DND-41 (cell line): ENCODE measurements around the gene WBP1L.

Experiments used
- EZH2 ChIP-seq: IDR thresholded peaks from 3 replicates; pipeline ENCODE4 v1.6.1; 2012; ENCODE audit warnings: borderline replicate concordance, low read depth, mild to moderate bottlenecking, moderate library complexity, low read length, inconsistent platforms; ENCODE audit not compliant: severe bottlenecking
- TF ChIP-seq, protein P1 (sequence below): IDR thresholded peaks from 2 replicates; pipeline ENCODE4 v1.5.1; 2012; ENCODE audit warnings: borderline replicate concordance, low read length, moderate library complexity, mild to moderate bottlenecking; ENCODE audit not compliant: poor library complexity, severe bottlenecking; ENCODE audit errors: extremely low read depth

DNA sequence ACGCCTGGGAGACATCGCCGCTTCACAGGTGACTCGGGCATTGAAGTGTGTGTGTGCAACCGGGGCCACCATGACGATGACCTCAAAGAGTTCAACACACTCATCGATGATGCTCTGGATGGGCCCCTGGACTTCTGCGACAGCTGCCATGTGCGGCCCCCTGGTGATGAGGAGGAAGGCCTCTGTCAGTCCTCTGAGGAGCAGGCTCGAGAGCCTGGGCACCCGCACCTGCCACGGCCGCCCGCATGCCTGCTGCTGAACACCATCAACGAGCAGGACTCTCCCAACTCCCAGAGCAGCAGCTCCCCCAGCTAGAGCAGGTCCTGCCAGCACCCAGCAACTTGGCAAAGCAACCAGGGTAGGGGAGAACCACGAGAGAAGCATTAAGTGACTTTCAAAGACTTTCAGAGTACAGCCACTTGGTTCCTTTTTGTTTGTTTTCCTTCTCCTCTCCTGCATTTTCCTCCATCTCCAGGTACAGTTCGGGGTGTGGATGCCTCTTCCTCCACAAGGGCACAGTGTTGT lies 69.3 kb downstream of the WBP1L start:
- no peak for TF ChIP-seq EZH2
- TF ChIP-seq, protein P1, sequence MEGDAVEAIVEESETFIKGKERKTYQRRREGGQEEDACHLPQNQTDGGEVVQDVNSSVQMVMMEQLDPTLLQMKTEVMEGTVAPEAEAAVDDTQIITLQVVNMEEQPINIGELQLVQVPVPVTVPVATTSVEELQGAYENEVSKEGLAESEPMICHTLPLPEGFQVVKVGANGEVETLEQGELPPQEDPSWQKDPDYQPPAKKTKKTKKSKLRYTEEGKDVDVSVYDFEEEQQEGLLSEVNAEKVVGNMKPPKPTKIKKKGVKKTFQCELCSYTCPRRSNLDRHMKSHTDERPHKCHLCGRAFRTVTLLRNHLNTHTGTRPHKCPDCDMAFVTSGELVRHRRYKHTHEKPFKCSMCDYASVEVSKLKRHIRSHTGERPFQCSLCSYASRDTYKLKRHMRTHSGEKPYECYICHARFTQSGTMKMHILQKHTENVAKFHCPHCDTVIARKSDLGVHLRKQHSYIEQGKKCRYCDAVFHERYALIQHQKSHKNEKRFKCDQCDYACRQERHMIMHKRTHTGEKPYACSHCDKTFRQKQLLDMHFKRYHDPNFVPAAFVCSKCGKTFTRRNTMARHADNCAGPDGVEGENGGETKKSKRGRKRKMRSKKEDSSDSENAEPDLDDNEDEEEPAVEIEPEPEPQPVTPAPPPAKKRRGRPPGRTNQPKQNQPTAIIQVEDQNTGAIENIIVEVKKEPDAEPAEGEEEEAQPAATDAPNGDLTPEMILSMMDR = no peak
